Neural crest cell (in vitro differentiated cells): ENCODE data around the gene IGFBP2. TPM values are rescaled to one million over a fixed set of nuclear protein-coding genes. Genes with fewer than 3 reads are reported as not detected.
A peak's percentile ranks its signal among the peaks of the same experiment; 100 is the strongest.

ENCODE experiments used
- DNase-seq: peaks from one replicate; pipeline ENCODE4 v3.0.0; 2021; ENCODE audit warnings: low read depth, mixed read lengths, low spot score
- H3K27ac Mint-ChIP-seq: one replicate; pipeline ENCODE4 v1.8.0; 2021; ENCODE audit warnings: mild to moderate bottlenecking, mixed read lengths; ENCODE audit not compliant: unreplicated experiment
- H3K27me3 Mint-ChIP-seq: 2 replicates; pipeline ENCODE4 v1.8.0; 2021; ENCODE audit warnings: low read depth, mild to moderate bottlenecking, mixed read lengths
- H3K36me3 Mint-ChIP-seq: 2 replicates; pipeline ENCODE4 v1.8.0; 2021; ENCODE audit warnings: low read depth, mild to moderate bottlenecking, mixed read lengths
- H3K4me1 Mint-ChIP-seq: 2 replicates; pipeline ENCODE4 v1.8.0; 2021; ENCODE audit warnings: mixed read lengths
- H3K4me3 Mint-ChIP-seq: one replicate; pipeline ENCODE4 v1.8.0; 2021; ENCODE audit warnings: mild to moderate bottlenecking, mixed read lengths
- H3K9me3 Mint-ChIP-seq: 2 replicates; pipeline ENCODE4 v1.8.0; 2021; ENCODE audit warnings: mixed read lengths
- CTCF ChIP-seq: fragments of 200-600 bp; sonication (generic); conservative IDR thresholded peaks from 2 replicates; pipeline ENCODE4 v1.5.0; 2021; ENCODE audit warnings: antibody characterized with exemption, mild to moderate bottlenecking
- total RNA-seq: library from RNA; stranded (reverse); gene quantifications from 2 replicates; pipeline ENCODE4 v1.2.1, GENCODE V29; 2021

Gene IGFBP2
- total RNA-seq, 1 donor from 2014 or later, result 366 TPM

DNA sequence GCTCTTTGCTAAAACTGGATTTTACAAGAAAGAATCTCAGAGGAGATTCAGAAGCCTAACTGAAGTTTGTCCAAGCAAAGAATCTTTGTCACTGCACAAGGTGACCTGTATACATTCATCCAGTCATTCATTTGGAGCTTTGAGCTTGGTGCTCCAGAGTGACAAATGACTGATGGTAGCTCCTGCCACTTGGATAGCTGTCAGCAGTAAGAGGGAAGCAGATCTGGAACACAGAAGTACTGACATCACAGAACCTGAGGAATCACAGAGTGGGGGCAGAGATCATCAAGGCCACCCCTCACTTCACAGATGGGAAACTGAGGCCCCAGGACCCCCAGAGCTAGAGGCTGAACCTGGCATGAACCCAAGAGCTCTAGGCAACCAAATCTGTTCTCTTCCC is 28.8 kb upstream of the IGFBP2 start:
- no peak for TF ChIP-seq CTCF
- no peak for DNase-seq
- Mint-ChIP-seq H3K27ac (no peak overlapping the region), H3K9me3 (no peaks in the 10 kb centered on the region), H3K27me3 (peaks cover 8% of the 10 kb centered on the region), H3K4me1 (peaks cover 26% of the 10 kb centered on the region), H3K36me3 (no peaks in the 10 kb centered on the region), H3K4me3 (no peak overlapping the region)

DNA sequence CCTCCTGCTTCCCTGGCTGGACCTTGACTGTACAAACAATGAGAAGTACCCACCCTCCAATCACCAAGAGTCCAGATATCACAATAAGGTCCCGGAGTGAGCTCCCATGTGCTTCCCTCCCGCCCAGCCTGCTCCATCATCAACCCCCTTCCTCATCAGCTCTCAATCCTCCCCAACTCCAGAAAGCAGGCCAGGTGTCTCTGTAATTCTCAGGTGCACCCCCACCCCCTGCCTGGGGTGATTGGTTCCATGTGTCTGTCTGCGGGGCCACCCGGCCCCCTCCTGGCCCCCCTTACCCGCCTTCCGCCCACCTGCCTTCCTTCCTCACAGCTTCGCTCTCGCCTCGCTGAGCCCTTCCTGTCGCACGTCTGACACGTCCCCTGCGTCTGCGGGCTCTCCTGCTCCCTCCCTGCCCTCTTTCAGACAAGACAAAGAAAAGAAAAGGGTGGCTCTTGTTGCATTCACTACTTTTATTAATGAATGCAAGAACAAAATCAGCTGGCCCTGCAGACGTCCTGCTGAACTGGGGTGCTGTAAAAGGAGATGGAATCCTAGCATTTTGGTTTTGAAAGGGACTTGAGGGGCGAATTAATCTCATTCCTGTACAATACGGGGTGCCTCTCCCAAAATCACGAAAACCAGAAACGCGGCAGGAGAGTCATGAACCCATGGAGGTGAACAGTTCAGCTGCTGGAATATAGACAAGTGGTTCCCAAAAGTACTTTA is 26.5 kb upstream of the IGFBP2 start:
- Mint-ChIP-seq H3K9me3 (peaks cover 3% of the 10 kb centered on the region), H3K4me3 (peak overlapping the region; percentile 64), H3K27me3 (peaks cover 8% of the 10 kb centered on the region), H3K27ac (peak overlapping the region; percentile 71), H3K36me3 (no peaks in the 10 kb centered on the region), H3K4me1 (peaks cover 26% of the 10 kb centered on the region)
- peak; percentile 26 for DNase-seq
- TF ChIP-seq CTCF, result no peak

DNA sequence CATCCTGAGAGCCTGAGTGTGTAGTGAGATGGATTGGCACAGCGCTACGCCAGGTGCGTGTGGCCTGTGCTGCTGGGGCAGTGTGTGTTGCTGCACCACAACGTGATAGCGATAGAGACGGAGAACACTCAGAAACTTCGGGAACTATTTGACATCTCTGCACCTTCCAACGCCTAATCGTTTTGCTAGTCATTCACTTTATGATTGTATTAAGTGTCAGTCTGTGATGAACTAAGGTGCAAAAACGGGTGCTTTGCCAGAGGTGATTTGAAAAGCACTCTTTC is 26.0 kb upstream of the IGFBP2 start:
- H3K4me3 Mint-ChIP-seq, result peak overlapping the region; percentile 64
- DNase-seq, result no peak
- TF ChIP-seq CTCF, result no peak
- H3K4me1 Mint-ChIP-seq, result peaks cover 26% of the 10 kb centered on the region
- no peak overlapping the region for H3K27ac Mint-ChIP-seq
- H3K27me3 Mint-ChIP-seq, result peaks cover 8% of the 10 kb centered on the region
- no peaks in the 10 kb centered on the region for H3K36me3 Mint-ChIP-seq
- peaks cover 3% of the 10 kb centered on the region for H3K9me3 Mint-ChIP-seq

DNA sequence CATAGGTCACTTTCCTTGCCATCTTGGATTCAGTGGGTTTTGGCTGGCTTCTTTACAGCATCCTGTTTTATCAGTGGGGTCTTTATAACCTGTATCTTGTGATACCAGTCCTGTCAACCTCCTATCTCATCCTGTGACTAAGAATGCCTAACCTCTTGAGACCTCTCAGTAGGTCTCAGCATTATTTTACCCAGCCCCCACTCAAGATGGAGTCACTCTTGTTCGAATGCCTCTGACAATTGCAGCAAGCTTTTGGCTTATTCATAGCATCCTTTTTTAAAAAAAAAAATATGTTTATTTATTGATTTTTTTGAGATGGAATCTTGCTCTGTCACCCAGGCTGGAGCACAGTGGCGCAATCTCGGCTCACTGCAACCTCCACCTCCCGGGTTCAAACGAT is 24.7 kb upstream of the IGFBP2 start:
- no peak for TF ChIP-seq CTCF
- no peak for DNase-seq
- peaks cover 29% of the 10 kb centered on the region for H3K4me1 Mint-ChIP-seq

DNA sequence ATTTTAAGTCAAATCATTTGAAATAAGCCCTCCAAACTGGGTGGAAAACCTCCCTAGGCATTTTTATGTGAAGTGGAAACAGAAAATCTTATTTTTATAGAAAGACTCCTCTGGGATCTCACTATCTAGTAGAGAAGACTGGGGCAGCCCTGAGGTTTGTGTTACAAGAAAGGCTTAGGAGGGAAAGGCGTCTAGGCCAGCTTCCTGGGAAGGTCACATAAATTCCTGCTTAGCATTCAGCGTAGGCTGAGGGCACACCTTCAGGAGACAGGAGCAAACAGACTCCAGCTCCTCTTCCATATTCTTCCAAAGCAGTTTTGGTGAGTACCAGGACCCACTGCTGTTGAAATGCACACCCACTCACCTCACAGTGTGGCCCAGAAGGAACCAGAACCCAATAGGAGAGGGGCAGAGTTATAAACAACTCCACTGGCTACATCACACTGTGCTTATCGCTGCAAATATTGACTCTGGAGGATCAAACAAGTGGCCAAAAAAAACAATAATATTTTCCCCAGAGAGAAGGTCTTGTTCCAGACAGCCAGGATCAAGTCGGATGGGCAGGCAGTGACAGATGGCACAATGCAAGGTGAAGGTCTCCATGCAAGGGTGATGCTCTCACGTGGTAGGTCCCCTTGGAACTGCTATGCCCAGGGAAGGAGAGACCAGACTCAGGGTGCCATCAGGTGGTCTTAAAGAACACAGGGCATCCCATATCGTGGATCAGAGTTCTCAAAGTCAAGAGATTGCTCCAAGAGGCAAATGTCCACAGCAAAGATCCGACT is 17.7 kb upstream of the IGFBP2 start:
- Mint-ChIP-seq H3K36me3 (no peaks in the 10 kb centered on the region), H3K4me1 (peaks cover 52% of the 10 kb centered on the region), H3K27ac (no peak overlapping the region), H3K27me3 (no peaks in the 10 kb centered on the region), H3K4me3 (no peak overlapping the region), H3K9me3 (peaks cover 3% of the 10 kb centered on the region)
- no peak for DNase-seq
- no peak for TF ChIP-seq CTCF

More for the DNA sequence above, 24.7 kb upstream of the IGFBP2 start:
- no peak overlapping the region for H3K27ac Mint-ChIP-seq
- peaks cover 8% of the 10 kb centered on the region for H3K27me3 Mint-ChIP-seq
- H3K9me3 Mint-ChIP-seq, result peaks cover 3% of the 10 kb centered on the region
- H3K36me3 Mint-ChIP-seq, result no peaks in the 10 kb centered on the region
- H3K4me3 Mint-ChIP-seq, result no peak overlapping the region
